PFSK-1 (cell line): Measurements from ENCODE around the gene SVOPL.

Experiments used
- FOXP2 ChIP-seq: optimal IDR thresholded peaks from 2 replicates; pipeline ENCODE3; 2011; ENCODE audit warnings: borderline replicate concordance, control low read depth, inconsistent platforms; ENCODE audit not compliant: insufficient read depth; ENCODE audit errors: extremely low read length, extremely low read depth
- POLR2AphosphoS5 ChIP-seq: IDR thresholded peaks from 2 replicates; pipeline ENCODE4 v1.6.1; 2012; ENCODE audit warnings: low read depth, mild to moderate bottlenecking, control low read depth, low read length, moderate library complexity
- SIN3A ChIP-seq: IDR thresholded peaks from 2 replicates; pipeline ENCODE4 v1.6.1; 2012; ENCODE audit warnings: mild to moderate bottlenecking, low read length, moderate library complexity, borderline replicate concordance; ENCODE audit not compliant: insufficient read depth
- TAF1 ChIP-seq: IDR thresholded peaks from 2 replicates; pipeline ENCODE4 v1.6.1; 2012; ENCODE audit warnings: low read length, control low read depth, borderline replicate concordance; ENCODE audit not compliant: insufficient read depth
- TF ChIP-seq, protein P1 (sequence below), 2 experiments: IDR thresholded peaks; 2 replicates each; pipeline versions ENCODE4 v1.6.1 to v1.8.0; 2011 to 2012; ENCODE audit warnings: low read depth in 2 of 2, low read length in 2 of 2, control low read depth in 1 of 2, inconsistent platforms in 1 of 2, mild to moderate bottlenecking in 1 of 2, moderate library complexity in 1 of 2; ENCODE audit not compliant: insufficient read depth in 1 of 2

SVOPL gene

GRCh38 chr7:138657854-138658386 lies 43.2 kb downstream of the SVOPL start:
- TF ChIP-seq FOXP2 = no peak
- TF ChIP-seq, protein P1, sequence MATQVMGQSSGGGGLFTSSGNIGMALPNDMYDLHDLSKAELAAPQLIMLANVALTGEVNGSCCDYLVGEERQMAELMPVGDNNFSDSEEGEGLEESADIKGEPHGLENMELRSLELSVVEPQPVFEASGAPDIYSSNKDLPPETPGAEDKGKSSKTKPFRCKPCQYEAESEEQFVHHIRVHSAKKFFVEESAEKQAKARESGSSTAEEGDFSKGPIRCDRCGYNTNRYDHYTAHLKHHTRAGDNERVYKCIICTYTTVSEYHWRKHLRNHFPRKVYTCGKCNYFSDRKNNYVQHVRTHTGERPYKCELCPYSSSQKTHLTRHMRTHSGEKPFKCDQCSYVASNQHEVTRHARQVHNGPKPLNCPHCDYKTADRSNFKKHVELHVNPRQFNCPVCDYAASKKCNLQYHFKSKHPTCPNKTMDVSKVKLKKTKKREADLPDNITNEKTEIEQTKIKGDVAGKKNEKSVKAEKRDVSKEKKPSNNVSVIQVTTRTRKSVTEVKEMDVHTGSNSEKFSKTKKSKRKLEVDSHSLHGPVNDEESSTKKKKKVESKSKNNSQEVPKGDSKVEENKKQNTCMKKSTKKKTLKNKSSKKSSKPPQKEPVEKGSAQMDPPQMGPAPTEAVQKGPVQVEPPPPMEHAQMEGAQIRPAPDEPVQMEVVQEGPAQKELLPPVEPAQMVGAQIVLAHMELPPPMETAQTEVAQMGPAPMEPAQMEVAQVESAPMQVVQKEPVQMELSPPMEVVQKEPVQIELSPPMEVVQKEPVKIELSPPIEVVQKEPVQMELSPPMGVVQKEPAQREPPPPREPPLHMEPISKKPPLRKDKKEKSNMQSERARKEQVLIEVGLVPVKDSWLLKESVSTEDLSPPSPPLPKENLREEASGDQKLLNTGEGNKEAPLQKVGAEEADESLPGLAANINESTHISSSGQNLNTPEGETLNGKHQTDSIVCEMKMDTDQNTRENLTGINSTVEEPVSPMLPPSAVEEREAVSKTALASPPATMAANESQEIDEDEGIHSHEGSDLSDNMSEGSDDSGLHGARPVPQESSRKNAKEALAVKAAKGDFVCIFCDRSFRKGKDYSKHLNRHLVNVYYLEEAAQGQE (IDR thresholded peaks at IDR 0.05; ENCODE audit: insufficient read depth in 1 of 2, low read depth in 2 of 2, low read length in 2 of 2) = no peak
- TF ChIP-seq POLR2AphosphoS5 = no peak
- TF ChIP-seq SIN3A = no peak
- TF ChIP-seq TAF1 = no peak

DNA sequence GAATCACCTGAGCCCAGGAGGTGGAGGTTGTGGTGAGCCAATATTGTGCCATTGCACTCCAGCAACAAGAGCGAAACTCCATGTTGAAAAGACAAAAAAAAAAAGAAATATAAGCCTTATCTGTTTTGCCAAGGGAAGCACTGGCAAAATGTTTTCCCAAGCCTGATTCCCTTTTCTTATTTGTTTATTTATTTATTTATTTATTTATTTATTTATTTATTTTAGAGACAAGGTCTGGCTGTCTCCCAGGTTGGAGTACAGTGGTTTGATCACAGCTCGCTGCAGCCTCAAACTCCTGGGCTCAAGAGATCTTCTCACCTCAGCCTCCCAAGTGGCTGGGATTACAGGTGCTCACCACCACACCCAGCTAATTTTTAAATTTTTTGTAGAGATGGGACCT lies 44.2 kb downstream of the SVOPL start:
- TF ChIP-seq FOXP2 (no peak), POLR2AphosphoS5 (no peak), SIN3A (no peak), TAF1 (no peak)
- TF ChIP-seq, protein P1 (IDR thresholded peaks at IDR 0.05; ENCODE audit: insufficient read depth in 1 of 2, low read depth in 2 of 2, low read length in 2 of 2) = no peak

DNA sequence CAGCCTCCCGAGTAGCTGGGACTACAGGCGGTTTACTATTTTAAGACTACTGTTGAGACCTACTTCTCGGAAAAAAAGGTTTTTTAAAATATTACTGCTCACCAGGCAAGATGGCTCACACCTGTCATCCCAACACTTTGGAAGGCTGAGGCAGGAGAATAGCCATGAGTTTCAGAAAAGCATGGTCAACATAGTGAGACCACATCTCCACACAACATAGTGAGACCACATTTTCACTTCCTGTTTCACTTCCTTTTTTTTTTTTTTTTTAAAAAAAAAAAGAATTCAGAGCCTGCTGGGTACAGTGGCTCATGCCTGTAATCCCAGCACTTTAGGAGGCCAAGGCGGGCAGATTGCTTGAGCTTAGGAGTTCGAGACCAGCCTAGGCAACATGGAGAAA lies 46.5 kb downstream of the SVOPL start:
- TF ChIP-seq FOXP2 (no peak), TAF1 (no peak), POLR2AphosphoS5 (no peak), SIN3A (no peak)
- TF ChIP-seq, protein P1 (IDR thresholded peaks at IDR 0.05; ENCODE audit: insufficient read depth in 1 of 2, low read depth in 2 of 2, low read length in 2 of 2) = no peak

DNA sequence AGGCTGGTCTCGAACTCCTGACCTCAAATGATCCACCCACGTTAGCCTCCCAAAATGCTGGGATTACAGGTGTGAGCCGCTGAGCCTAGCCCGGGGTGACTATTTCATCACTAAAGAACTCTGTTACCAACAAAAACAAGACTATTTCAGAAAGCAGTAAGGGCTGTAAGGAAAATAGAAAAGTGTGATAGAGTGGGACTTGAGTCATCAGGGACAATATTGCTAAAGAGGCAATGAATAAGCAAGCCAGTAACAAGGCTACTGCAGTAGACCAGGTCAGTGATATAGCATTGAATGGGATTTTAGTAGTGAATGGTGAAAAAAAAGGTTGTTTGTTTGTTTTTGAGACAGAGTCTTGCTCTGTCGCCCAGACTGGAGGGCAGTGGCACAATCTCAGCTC lies 51.7 kb downstream of the SVOPL start:
- TF ChIP-seq TAF1 = no peak
- TF ChIP-seq, protein P1 (IDR thresholded peaks at IDR 0.05; ENCODE audit: insufficient read depth in 1 of 2, low read depth in 2 of 2, low read length in 2 of 2) = no peak
- no peak for TF ChIP-seq POLR2AphosphoS5
- no peak for TF ChIP-seq FOXP2
- TF ChIP-seq SIN3A = no peak

GRCh38 chr7:138645284-138645683 lies 55.9 kb downstream of the SVOPL start:
- no peak for TF ChIP-seq FOXP2
- TF ChIP-seq TAF1 = no peak
- TF ChIP-seq SIN3A = no peak
- TF ChIP-seq POLR2AphosphoS5 = no peak
- TF ChIP-seq, protein P1 (IDR thresholded peaks at IDR 0.05; ENCODE audit: insufficient read depth in 1 of 2, low read depth in 2 of 2, low read length in 2 of 2) = no peak
